Muscle layer of duodenum (tissue), 2 donors: Measurements from ENCODE around the gene FER1L5.

Experiments used
- H3K27ac ChIP-seq: one replicate; pipeline ENCODE4 v1.7.0; 2013; ENCODE audit warnings: mild to moderate bottlenecking, low read length
- H3K27me3 ChIP-seq: one replicate; pipeline ENCODE4 v1.7.0; 2013; ENCODE audit warnings: low read depth, mild to moderate bottlenecking, control low read depth, low read length
- H3K36me3 ChIP-seq, 2 donors: one replicate each; pipeline ENCODE4 v1.7.0; 2013; ENCODE audit warnings: low read length in 2 of 2, control low read depth in 1 of 2, mild to moderate bottlenecking in 1 of 2; ENCODE audit not compliant: insufficient read depth in 2 of 2, control insufficient read depth in 1 of 2
- H3K4me1 ChIP-seq, 2 donors: one replicate each; pipeline ENCODE4 v1.7.0; 2013; ENCODE audit warnings: low read length in 2 of 2, mild to moderate bottlenecking in 2 of 2, control low read depth in 1 of 2, moderate library complexity in 1 of 2; ENCODE audit not compliant: insufficient read depth in 2 of 2, control insufficient read depth in 1 of 2
- H3K4me3 ChIP-seq, 2 donors: one replicate each; pipeline ENCODE4 v1.7.0; 2013; ENCODE audit warnings: low read length in 2 of 2, low read depth in 1 of 2, mild to moderate bottlenecking in 1 of 2
- H3K9me3 ChIP-seq, 2 donors: one replicate each; pipeline ENCODE4 v1.7.0; 2013; ENCODE audit warnings: low read length in 2 of 2, control low read depth in 1 of 2, mild to moderate bottlenecking in 1 of 2; ENCODE audit not compliant: control insufficient read depth in 1 of 2
- donor health status: healthy.

The FER1L5 gene

GRCh38 chr2:96616535-96616934 is 26.0 kb upstream of the FER1L5 start:
- no peaks in the 10 kb centered on the region for H3K4me1 ChIP-seq
- H3K36me3 ChIP-seq, result peaks cover 40 to 52% of the 10 kb centered on the region in 2 donors
- H3K4me3 ChIP-seq, result no peak overlapping the region
- peak overlapping the region; percentile 43 for H3K27ac ChIP-seq
- H3K9me3 ChIP-seq, result no peaks in the 10 kb centered on the region
- H3K27me3 ChIP-seq, result no peaks in the 10 kb centered on the region

GRCh38 chr2:96617012-96617411 is 25.6 kb upstream of the FER1L5 start:
- H3K36me3 ChIP-seq, result peaks cover 36 to 51% of the 10 kb centered on the region in 2 donors
- H3K9me3 ChIP-seq, result no peaks in the 10 kb centered on the region
- no peaks in the 10 kb centered on the region for H3K27me3 ChIP-seq
- H3K4me1 ChIP-seq, result no peaks in the 10 kb centered on the region
- H3K4me3 ChIP-seq, result no peak overlapping the region
- peak overlapping the region; percentile 43 for H3K27ac ChIP-seq

- Histone ChIP-seq H3K27ac (no peak overlapping the region), H3K9me3 (no peaks in the 10 kb centered on the region), H3K36me3 (peaks cover 24 to 35% of the 10 kb centered on the region in 2 donors), H3K4me3 (no peak overlapping the region), H3K27me3 (no peaks in the 10 kb centered on the region), H3K4me1 (no peaks in the 10 kb centered on the region)
Measured at GRCh38 chr2:96618596-96619283, 23.8 kb upstream of the FER1L5 start.

- no peak overlapping the region for H3K27ac ChIP-seq
- no peaks in the 10 kb centered on the region for H3K9me3 ChIP-seq
- H3K36me3 ChIP-seq, result peaks cover 14 to 20% of the 10 kb centered on the region in 2 donors
- H3K4me1 ChIP-seq, result peaks cover 9 to 21% of the 10 kb centered on the region in 2 donors
- H3K27me3 ChIP-seq, result no peaks in the 10 kb centered on the region
- H3K4me3 ChIP-seq, result no peak overlapping the region
Measured at GRCh38 chr2:96622544-96622943, 20.0 kb upstream of the FER1L5 start.

- Histone ChIP-seq H3K27me3 (no peaks in the 10 kb centered on the region), H3K36me3 (peaks cover 14% of the 10 kb centered on the region in 2 donors), H3K4me1 (peaks cover 9 to 21% of the 10 kb centered on the region in 2 donors), H3K27ac (no peak overlapping the region), H3K9me3 (no peaks in the 10 kb centered on the region), H3K4me3 (no peak overlapping the region)
Measured at GRCh38 chr2:96623116-96623515, 19.4 kb upstream of the FER1L5 start.

GRCh38 chr2:96625571-96626552 is 16.7 kb upstream of the FER1L5 start:
- H3K9me3 ChIP-seq, result no peaks in the 10 kb centered on the region
- H3K36me3 ChIP-seq, result peaks cover 11 to 16% of the 10 kb centered on the region in 2 donors
- no peak overlapping the region for H3K4me3 ChIP-seq
- peak overlapping the region; percentile 45 for H3K27ac ChIP-seq
- no peaks in the 10 kb centered on the region for H3K27me3 ChIP-seq
- H3K4me1 ChIP-seq, result peaks cover 9 to 21% of the 10 kb centered on the region in 2 donors

GRCh38 chr2:96626553-96626942 is 16.0 kb upstream of the FER1L5 start:
- H3K9me3 ChIP-seq, result no peaks in the 10 kb centered on the region
- H3K36me3 ChIP-seq, result peaks cover 17 to 21% of the 10 kb centered on the region in 2 donors
- H3K4me1 ChIP-seq, result peaks cover 9 to 21% of the 10 kb centered on the region in 2 donors
- H3K27me3 ChIP-seq, result no peaks in the 10 kb centered on the region
- no peak overlapping the region for H3K4me3 ChIP-seq
- peak overlapping the region; percentile 45 for H3K27ac ChIP-seq

- peaks cover 21 to 27% of the 10 kb centered on the region in 2 donors for H3K36me3 ChIP-seq
- no peaks in the 10 kb centered on the region for H3K9me3 ChIP-seq
- H3K27ac ChIP-seq, result no peak overlapping the region
- no peak overlapping the region for H3K4me3 ChIP-seq
- peaks cover 6 to 36% of the 10 kb centered on the region in 2 donors for H3K4me1 ChIP-seq
- H3K27me3 ChIP-seq, result no peaks in the 10 kb centered on the region
Measured at GRCh38 chr2:96631804-96632435, 10.6 kb upstream of the FER1L5 start.

- no peak overlapping the region for H3K4me3 ChIP-seq
- H3K27ac ChIP-seq, result no peak overlapping the region
- H3K36me3 ChIP-seq, result peaks cover 21 to 27% of the 10 kb centered on the region in 2 donors
- H3K27me3 ChIP-seq, result no peaks in the 10 kb centered on the region
- peaks cover 6 to 39% of the 10 kb centered on the region in 2 donors for H3K4me1 ChIP-seq
- no peaks in the 10 kb centered on the region for H3K9me3 ChIP-seq
Measured at GRCh38 chr2:96633641-96634040, 8.9 kb upstream of the FER1L5 start.

- H3K9me3 ChIP-seq, result no peaks in the 10 kb centered on the region
- no peaks in the 10 kb centered on the region for H3K27me3 ChIP-seq
- H3K4me1 ChIP-seq, result peaks cover 6 to 39% of the 10 kb centered on the region in 2 donors
- peak overlapping the region; percentile 70 to 91 for H3K4me3 ChIP-seq
- H3K36me3 ChIP-seq, result peaks cover 0 to 10% of the 10 kb centered on the region in 2 donors
- H3K27ac ChIP-seq, result peak overlapping the region; percentile 96
Measured at GRCh38 chr2:96636551-96637171, 5.9 kb upstream of the FER1L5 start.
